Activated naive CD4-positive, alpha-beta T cell treated with anti-CD3 and anti-CD28 coated beads, Interleukin-2, amount 50 U/mL, for 16 hours (primary cell): ENCODE results near the gene ENDOV.
A peak's percentile ranks its signal among the peaks of the same experiment; 100 is the strongest.

Experiments used
- DNase-seq: peaks from one replicate; pipeline ENCODE4 v3.0.0-alpha.2; 2020

The ENDOV gene

GRCh38 chr17:80416940-80417293, 1.9 kb downstream of the ENDOV start:
- no peak for DNase-seq

- DNase-seq: no peak
These were observed 3.6 kb downstream of the ENDOV start for GRCh38 chr17:80418589-80418988.

GRCh38 chr17:80419255-80419654, 4.3 kb downstream of the ENDOV start:
- DNase-seq: no peak

- no peak for DNase-seq
These were observed 6.6 kb downstream of the ENDOV start for GRCh38 chr17:80421381-80422090.

GRCh38 chr17:80422276-80422675, 7.3 kb downstream of the ENDOV start:
- DNase-seq: no peak

- no peak for DNase-seq
These were observed 8.0 kb downstream of the ENDOV start for GRCh38 chr17:80422981-80423380.

- DNase-seq: no peak
These were observed 8.7 kb downstream of the ENDOV start for GRCh38 chr17:80423536-80424225.

GRCh38 chr17:80424261-80424660, 9.3 kb downstream of the ENDOV start:
- no peak for DNase-seq

- no peak for DNase-seq
These were observed 10.2 kb downstream of the ENDOV start for GRCh38 chr17:80424878-80425765.

- no peak for DNase-seq
These were observed 11.0 kb downstream of the ENDOV start for GRCh38 chr17:80425835-80426426.

- DNase-seq: peak; percentile 87
These were observed 11.8 kb downstream of the ENDOV start for GRCh38 chr17:80426671-80427326.

GRCh38 chr17:80427366-80428282, 12.7 kb downstream of the ENDOV start:
- no peak for DNase-seq

- DNase-seq: no peak
These were observed 13.4 kb downstream of the ENDOV start for GRCh38 chr17:80428363-80428762.

- no peak for DNase-seq
These were observed 13.8 kb downstream of the ENDOV start for GRCh38 chr17:80428796-80429195.

- DNase-seq: no peak
These were observed 14.6 kb downstream of the ENDOV start for GRCh38 chr17:80429356-80430275.

- DNase-seq: no peak
These were observed 15.7 kb downstream of the ENDOV start for GRCh38 chr17:80430446-80431245.

- no peak for DNase-seq
These were observed 16.6 kb downstream of the ENDOV start for GRCh38 chr17:80431246-80432195.

- DNase-seq: no peak
These were observed 17.5 kb downstream of the ENDOV start for GRCh38 chr17:80432350-80432955.
